Ovary (tissue), 9 donors: Measurements from ENCODE around the gene GPR33. TPM values are rescaled to one million over a fixed set of nuclear protein-coding genes. Genes with fewer than 3 reads are reported as not detected.

Source experiments
- DNase-seq, 5 donors: peaks; one replicate each; pipeline ENCODE4 v3.0.0-alpha.2; 2019 to 2020
- H3K27ac ChIP-seq, 2 donors: fragments of 200-600 bp; one replicate each; pipeline versions ENCODE4 v1.5.1 to v1.8.0; 2019 to 2022
- H3K27me3 ChIP-seq: fragments of 200-600 bp; one replicate; pipeline ENCODE4 v1.8.0; 2022
- H3K36me3 ChIP-seq: fragments of 200-600 bp; sonication (generic); one replicate; pipeline ENCODE4 v1.5.1; 2019
- H3K4me1 ChIP-seq: one replicate; pipeline ENCODE4 v1.8.1; 2013; ENCODE audit warnings: mild to moderate bottlenecking, moderate library complexity; ENCODE audit not compliant: insufficient read depth
- H3K4me3 ChIP-seq: fragments of 200-600 bp; sonication (generic); one replicate; pipeline ENCODE4 v1.5.1; 2017
- H3K9me3 ChIP-seq, 2 donors: fragments of 200-600 bp in 1 of 2; sonication (generic) in 1 of 2; one replicate each; pipeline versions ENCODE4 v1.5.1 to v1.8.1; 2013 to 2019; ENCODE audit warnings: mild to moderate bottlenecking in 1 of 2, moderate library complexity in 1 of 2
- EP300 ChIP-seq: sonication (generic); formaldehyde crosslinking; IDR thresholded peaks from one replicate; pipeline ENCODE4 v1.6.1; 2017; ENCODE audit warnings: antibody characterized with exemption
- POLR2A ChIP-seq: fragments of 450-650 bp; IDR thresholded peaks from one replicate; pipeline ENCODE4 v1.6.1; 2017; ENCODE audit warnings: antibody characterized with exemption, mild to moderate bottlenecking, moderate library complexity
- WGBS, 3 donors: extraction: QIAGEN DNeasy Blood & Tissue Kit in 1 of 3; methylation state at CpG; one replicate each; pipeline versions ENCODE4 v1.1.5 to v1.1.7; 2013 to 2017; 5-methylcytosine and 5-hydroxymethylcytosine counted together
- intact Hi-C, 4 donors: fragments of 100-400 bp; cut with DNase I; formaldehyde crosslinking; loops; one replicate each; pipeline versions ENCODE4 v1.11.0 to v1.15.1; 2022 to 2023
- polyA plus RNA-seq, 2 donors: library from polyadenylated mRNA; stranded (reverse); fragments of 200-250 nt in 1 of 2; fragments of 350-450 nt in 1 of 2; fragmentation: Illumina TruSeq in 1 of 2; extraction: RNeasy Lipid Tissue Mini Kit (QIAGEN cat#74804) in 1 of 2; gene quantifications; one replicate each; pipeline ENCODE4 v1.2.3, GENCODE V29; 2013 to 2014
- total RNA-seq, 7 donors: library from RNA; depleted of rRNA in 2 of 7; stranded (reverse); fragments of >200 nt in 2 of 7; fragmentation: NEBNext Ultra II Directional in 3 of 7; extraction: Animal tissue kit (Norgen Biotek cat#: 25700) in 3 of 7; gene quantifications; one replicate each; pipeline versions ENCODE4 v1.1.0 to v1.2.4, GENCODE V29; 2016 to 2023
- TF ChIP-seq, protein P1 (sequence below), 3 donors: fragments of 450-650 bp in 2 of 3; fragments of 200-600 bp in 1 of 3; IDR thresholded peaks; one replicate each; pipeline versions ENCODE4 v1.5.1 to v1.8.0; 2016 to 2022; ENCODE audit warnings: antibody characterized with exemption in 3 of 3, mild to moderate bottlenecking in 1 of 3
- donor health status: DM: no; HTN: no; CAD: no; lungs with moderate emphysema.
- donor health status: DM: no; HTN: no; CAD: no.
- donor health status: Bipolar disorder and iron deficiency.
- donor health status: DM: yes; HTN: yes; CAD: no.
- donor health status: DM: no; HTN: no; CAD: no.
- donor health status: DM: yes; HTN: yes; CAD: no.

Gene GPR33
- total and polyA plus RNA-seq, 9 donors = not detected

DNA sequence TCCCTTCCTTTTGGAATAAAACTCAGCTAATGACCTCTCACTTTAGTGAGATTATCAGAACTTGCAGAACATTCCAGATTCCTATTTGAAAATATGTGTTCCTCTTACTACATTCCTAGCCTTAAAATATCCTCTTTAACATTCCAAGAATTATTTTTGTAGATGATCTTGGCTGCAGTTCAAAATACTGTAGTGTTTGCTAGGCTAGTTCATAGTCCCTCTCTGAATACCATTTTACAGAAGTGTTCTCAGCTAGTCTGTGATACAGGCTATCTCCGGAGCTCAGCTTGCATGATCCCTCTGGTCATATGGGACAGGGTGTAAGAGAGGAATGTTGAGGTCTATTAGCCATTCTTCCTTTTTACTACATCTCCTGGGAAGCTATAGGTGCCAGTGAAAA, 17.6 kb upstream of the GPR33 start:
- intact Hi-C loops = loop anchor here in 1 of 4 donors (10.0 kb wide), 1 partner anchor 739 kb away; no protein-coding TSS in a partner anchor
- Histone ChIP-seq H3K4me3 (no peak overlapping the region), H3K9me3 (no peaks in the 10 kb centered on the region), H3K27ac (no peak overlapping the region), H3K27me3 (no peaks in the 10 kb centered on the region), H3K4me1 (peaks cover 8% of the 10 kb centered on the region), H3K36me3 (no peaks in the 10 kb centered on the region)
- no peak for TF ChIP-seq POLR2A
- 0 to 19% (median 6%) methylated on average over 1 of the region's 1 CpG for WGBS, 3 donors
- no peak for DNase-seq

DNA sequence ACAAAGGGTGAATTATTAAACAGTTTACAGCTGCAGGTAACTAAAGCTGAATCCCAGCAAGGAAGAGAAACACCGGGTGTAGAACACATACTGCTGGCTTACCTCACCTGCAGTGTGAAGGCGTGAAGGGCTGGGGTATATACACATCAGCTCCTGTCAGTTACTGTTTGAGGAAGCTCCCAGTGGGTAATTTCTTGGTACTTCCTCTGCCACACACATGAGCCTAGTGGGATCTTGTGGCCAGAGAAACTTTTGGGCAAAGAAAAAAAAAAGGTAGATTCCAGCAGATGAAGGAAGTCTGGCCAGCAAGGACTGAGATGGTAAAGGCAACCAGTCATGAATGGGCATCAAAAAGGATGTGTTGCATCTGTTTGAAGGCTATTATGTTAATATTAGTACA, 14.0 kb upstream of the GPR33 start:
- DNase-seq = no peak

DNA sequence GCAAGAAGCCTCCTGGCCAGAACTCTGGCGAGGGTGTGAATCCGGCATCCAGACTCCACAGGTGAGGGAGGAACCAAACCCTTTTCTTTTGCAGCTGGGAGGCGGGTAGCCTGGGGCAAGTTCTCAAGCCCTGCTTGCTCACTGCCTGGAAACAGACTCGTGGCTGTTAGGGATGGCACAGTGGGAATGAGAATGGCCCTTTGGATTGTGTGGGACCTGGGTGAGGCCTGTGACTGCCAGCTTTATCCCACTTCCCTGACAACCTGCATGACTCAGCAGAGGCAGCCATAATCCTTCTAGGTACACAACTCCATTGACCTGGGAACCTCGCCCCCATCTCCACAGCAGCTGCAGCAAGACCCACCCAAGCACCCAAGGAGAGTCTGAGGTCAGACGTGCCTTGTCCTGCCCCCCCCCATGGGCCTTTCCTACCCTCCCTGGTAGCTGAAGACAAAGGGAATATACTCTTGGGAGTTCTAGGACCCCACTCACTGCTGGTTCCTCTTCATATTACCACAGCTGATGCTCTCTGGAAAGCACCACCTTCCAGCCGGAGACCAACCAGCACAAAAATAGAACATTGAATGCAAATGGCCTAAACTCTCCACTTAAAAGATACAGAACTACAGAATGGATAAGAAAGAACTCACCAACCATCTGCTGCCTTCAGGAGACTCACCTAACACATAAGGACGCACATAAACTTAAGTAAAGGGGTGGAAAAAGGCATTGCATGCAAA, 5.1 kb upstream of the GPR33 start:
- TF ChIP-seq, protein P1, sequence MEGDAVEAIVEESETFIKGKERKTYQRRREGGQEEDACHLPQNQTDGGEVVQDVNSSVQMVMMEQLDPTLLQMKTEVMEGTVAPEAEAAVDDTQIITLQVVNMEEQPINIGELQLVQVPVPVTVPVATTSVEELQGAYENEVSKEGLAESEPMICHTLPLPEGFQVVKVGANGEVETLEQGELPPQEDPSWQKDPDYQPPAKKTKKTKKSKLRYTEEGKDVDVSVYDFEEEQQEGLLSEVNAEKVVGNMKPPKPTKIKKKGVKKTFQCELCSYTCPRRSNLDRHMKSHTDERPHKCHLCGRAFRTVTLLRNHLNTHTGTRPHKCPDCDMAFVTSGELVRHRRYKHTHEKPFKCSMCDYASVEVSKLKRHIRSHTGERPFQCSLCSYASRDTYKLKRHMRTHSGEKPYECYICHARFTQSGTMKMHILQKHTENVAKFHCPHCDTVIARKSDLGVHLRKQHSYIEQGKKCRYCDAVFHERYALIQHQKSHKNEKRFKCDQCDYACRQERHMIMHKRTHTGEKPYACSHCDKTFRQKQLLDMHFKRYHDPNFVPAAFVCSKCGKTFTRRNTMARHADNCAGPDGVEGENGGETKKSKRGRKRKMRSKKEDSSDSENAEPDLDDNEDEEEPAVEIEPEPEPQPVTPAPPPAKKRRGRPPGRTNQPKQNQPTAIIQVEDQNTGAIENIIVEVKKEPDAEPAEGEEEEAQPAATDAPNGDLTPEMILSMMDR (IDR thresholded peaks at IDR 0.05) = no peak
- no peak for TF ChIP-seq EP300
- no peak for TF ChIP-seq POLR2A
- H3K4me3 ChIP-seq = no peak overlapping the region
- H3K36me3 ChIP-seq = no peaks in the 10 kb centered on the region
- DNase-seq = no peak
- WGBS, 3 donors = 90 to 93% (median 91%) methylated on average over 8 of the region's 8 CpGs
- peaks cover 0 to 3% of the 10 kb centered on the region in 2 donors for H3K9me3 ChIP-seq
- intact Hi-C loops = no loop called here
- H3K4me1 ChIP-seq = no peaks in the 10 kb centered on the region
- no peak overlapping the region for H3K27ac ChIP-seq
- H3K27me3 ChIP-seq = no peaks in the 10 kb centered on the region

More for the DNA sequence above, 14.0 kb upstream of the GPR33 start:
- Histone ChIP-seq H3K27me3 (no peaks in the 10 kb centered on the region), H3K36me3 (no peaks in the 10 kb centered on the region), H3K4me1 (peaks cover 5% of the 10 kb centered on the region), H3K9me3 (no peaks in the 10 kb centered on the region), H3K4me3 (no peak overlapping the region), H3K27ac (no peak overlapping the region)
- 87 to 90% (median 89%) methylated on average over 2 of the region's 2 CpGs for WGBS, 3 donors
- intact Hi-C loops = loop anchor here in 1 of 4 donors (10.0 kb wide), 1 partner anchor 743 kb away; no protein-coding TSS in a partner anchor
- no peak for TF ChIP-seq POLR2A
- TF ChIP-seq EP300 = no peak
- TF ChIP-seq, protein P1 (IDR thresholded peaks at IDR 0.05) = no peak

DNA sequence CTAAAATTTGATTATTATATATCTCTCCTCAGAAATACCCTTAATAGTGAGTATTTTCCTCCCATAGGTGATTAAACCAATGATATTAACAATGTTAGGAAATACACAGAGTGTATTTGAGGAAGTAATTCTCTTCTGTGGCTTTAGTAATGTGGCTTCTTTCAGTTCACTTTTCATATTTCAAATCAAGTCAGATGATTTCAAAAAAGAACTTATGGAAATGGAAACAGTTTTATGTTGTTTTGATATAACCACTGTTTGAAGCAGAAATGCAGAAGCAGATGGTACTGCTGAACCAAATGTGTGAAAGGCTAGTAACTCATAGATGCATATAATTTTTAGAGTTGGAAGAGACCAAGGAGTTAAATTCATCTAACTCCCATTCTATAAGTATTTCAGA, 1.9 kb upstream of the GPR33 start:
- no peak overlapping the region for H3K4me3 ChIP-seq
- DNase-seq = no peak
- intact Hi-C loops = no loop called here
- H3K9me3 ChIP-seq = peaks cover 0 to 3% of the 10 kb centered on the region in 2 donors
- no peak for TF ChIP-seq EP300
- TF ChIP-seq, protein P1 (IDR thresholded peaks at IDR 0.05) = no peak
- no peak for TF ChIP-seq POLR2A
- H3K27ac ChIP-seq = no peak overlapping the region
- H3K36me3 ChIP-seq = no peaks in the 10 kb centered on the region
- no peaks in the 10 kb centered on the region for H3K4me1 ChIP-seq
- H3K27me3 ChIP-seq = no peaks in the 10 kb centered on the region

DNA sequence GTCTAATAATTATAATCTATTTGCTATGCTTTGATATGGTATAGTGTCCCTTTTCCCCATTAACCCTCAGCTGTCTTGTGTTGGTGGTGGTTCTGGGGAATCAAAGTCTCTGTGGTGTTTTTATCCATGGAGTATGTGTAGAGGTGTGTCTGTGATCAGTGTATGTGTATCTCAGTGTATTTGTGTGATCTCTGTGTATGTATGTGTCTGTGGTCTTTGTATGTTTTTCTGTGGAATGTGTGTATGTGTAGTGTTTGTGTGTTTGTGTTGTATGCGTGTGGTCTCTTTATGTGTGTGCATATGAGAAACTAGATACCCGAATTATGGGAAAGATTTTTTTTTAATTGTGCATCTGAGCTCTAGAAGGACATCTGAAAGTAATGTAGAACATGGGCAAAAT, 1.1 kb downstream of the GPR33 start:
- Histone ChIP-seq H3K27me3 (no peaks in the 10 kb centered on the region), H3K4me3 (no peak overlapping the region), H3K9me3 (no peaks in the 10 kb centered on the region), H3K36me3 (no peaks in the 10 kb centered on the region), H3K4me1 (no peaks in the 10 kb centered on the region), H3K27ac (no peak overlapping the region)
- no peak for DNase-seq
- WGBS, 3 donors = 85 to 89% (median 86%) methylated on average over 2 of the region's 2 CpGs
- TF ChIP-seq EP300 (no peak), POLR2A (no peak)
- TF ChIP-seq, protein P1 (IDR thresholded peaks at IDR 0.05) = no peak
- intact Hi-C loops = no loop called here
